Activated T-helper 9 cell treated with anti-CD3 and anti-CD28 coated beads, Interleukin-2, amount 50 U/mL, for 16 hours (primary cell): ENCODE data around the gene CPNE4.

ENCODE experiments used
- DNase-seq: peaks from one replicate; pipeline ENCODE4 v3.0.0-alpha.2; 2020; ENCODE audit warnings: low read depth

Gene CPNE4

GRCh38 chr3:131880948-131881347, 153.9 kb downstream of the CPNE4 start:
- no peak for DNase-seq

GRCh38 chr3:131868203-131868602, 166.6 kb downstream of the CPNE4 start:
- DNase-seq: no peak

- no peak for DNase-seq
Measured at GRCh38 chr3:131856171-131856570, 178.6 kb downstream of the CPNE4 start.

- no peak for DNase-seq
Measured at GRCh38 chr3:131850223-131850622, 184.6 kb downstream of the CPNE4 start.

- DNase-seq: no peak
Measured at GRCh38 chr3:131849616-131850015, 185.2 kb downstream of the CPNE4 start.

GRCh38 chr3:131847966-131848510, 186.8 kb downstream of the CPNE4 start:
- no peak for DNase-seq

GRCh38 chr3:131846296-131846924, 188.4 kb downstream of the CPNE4 start:
- DNase-seq: no peak

GRCh38 chr3:131843174-131843573, 191.6 kb downstream of the CPNE4 start:
- no peak for DNase-seq

GRCh38 chr3:131840156-131840797, 194.5 kb downstream of the CPNE4 start:
- DNase-seq: no peak

GRCh38 chr3:131835906-131836305, 198.9 kb downstream of the CPNE4 start:
- DNase-seq: no peak

GRCh38 chr3:131831608-131832007, 203.2 kb downstream of the CPNE4 start:
- no peak for DNase-seq

GRCh38 chr3:131821191-131821762, 213.5 kb downstream of the CPNE4 start:
- DNase-seq: no peak

GRCh38 chr3:131819381-131820055, 215.3 kb downstream of the CPNE4 start:
- DNase-seq: no peak

GRCh38 chr3:131812433-131812832, 222.4 kb downstream of the CPNE4 start:
- no peak for DNase-seq

- DNase-seq: no peak
Measured at GRCh38 chr3:131811481-131811880, 223.3 kb downstream of the CPNE4 start.

- DNase-seq: no peak
Measured at GRCh38 chr3:131807822-131808221, 227.0 kb downstream of the CPNE4 start.

- DNase-seq: no peak
Measured at GRCh38 chr3:131806736-131807135, 228.1 kb downstream of the CPNE4 start.

- DNase-seq: no peak
Measured at GRCh38 chr3:131804565-131805133, 230.2 kb downstream of the CPNE4 start.

- no peak for DNase-seq
Measured at GRCh38 chr3:131803113-131803512, 231.7 kb downstream of the CPNE4 start.

- no peak for DNase-seq
Measured at GRCh38 chr3:131802029-131802428, 232.8 kb downstream of the CPNE4 start.

GRCh38 chr3:131801566-131801965, 233.2 kb downstream of the CPNE4 start:
- DNase-seq: no peak

GRCh38 chr3:131797776-131798175, 237.0 kb downstream of the CPNE4 start:
- no peak for DNase-seq
